GM19239 (cell line): ENCODE data around the gene SLC35B2.

Experiments
- DNase-seq: peaks from one replicate; pipeline ENCODE4 v3.0.0; 2011; ENCODE audit warnings: low spot score; ENCODE audit not compliant: insufficient read length
- FAIRE-seq: peaks from 2 replicates; lab custom pipeline; 2011; peaks lifted over from hg19 to GRCh38; lab: Jason Lieb, UNC

SLC35B2 gene

DNA sequence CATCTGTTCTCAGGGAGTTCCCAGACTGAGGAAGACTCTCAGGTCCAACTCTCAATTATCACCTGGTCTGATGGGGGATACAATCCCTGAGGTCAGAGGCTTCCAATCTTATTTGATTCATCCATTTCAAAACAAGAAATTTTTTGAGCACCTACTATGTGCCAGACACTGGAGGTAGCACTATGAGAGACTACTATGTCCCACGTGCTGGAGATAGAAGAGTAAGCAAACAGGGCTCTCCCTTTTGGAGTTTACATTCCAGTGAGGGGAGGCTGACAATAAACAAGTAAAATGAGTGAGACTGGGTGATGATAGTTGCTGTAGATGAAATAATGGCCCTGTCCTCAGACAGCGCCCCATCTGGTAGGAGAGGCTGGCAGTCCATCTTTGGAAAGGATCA is 29.4 kb upstream of the SLC35B2 start:
- DNase-seq, result no peak
- FAIRE-seq, result no peak

DNA sequence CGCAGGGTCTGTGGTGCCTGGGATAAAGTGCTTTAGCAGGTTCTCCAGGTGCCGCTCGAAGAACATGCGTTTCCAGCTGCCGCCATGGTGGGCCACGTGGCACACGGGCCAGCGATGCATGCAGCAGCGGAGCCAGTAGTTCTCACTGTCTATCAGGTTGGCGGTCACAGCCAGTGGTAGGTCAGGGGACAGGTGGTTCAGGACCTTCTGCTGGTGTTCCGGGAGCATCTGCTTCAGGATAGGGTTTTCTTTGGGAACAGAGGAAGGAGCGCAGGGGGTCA is 28.9 kb upstream of the SLC35B2 start:
- DNase-seq, result no peak
- FAIRE-seq, result no peak

DNA sequence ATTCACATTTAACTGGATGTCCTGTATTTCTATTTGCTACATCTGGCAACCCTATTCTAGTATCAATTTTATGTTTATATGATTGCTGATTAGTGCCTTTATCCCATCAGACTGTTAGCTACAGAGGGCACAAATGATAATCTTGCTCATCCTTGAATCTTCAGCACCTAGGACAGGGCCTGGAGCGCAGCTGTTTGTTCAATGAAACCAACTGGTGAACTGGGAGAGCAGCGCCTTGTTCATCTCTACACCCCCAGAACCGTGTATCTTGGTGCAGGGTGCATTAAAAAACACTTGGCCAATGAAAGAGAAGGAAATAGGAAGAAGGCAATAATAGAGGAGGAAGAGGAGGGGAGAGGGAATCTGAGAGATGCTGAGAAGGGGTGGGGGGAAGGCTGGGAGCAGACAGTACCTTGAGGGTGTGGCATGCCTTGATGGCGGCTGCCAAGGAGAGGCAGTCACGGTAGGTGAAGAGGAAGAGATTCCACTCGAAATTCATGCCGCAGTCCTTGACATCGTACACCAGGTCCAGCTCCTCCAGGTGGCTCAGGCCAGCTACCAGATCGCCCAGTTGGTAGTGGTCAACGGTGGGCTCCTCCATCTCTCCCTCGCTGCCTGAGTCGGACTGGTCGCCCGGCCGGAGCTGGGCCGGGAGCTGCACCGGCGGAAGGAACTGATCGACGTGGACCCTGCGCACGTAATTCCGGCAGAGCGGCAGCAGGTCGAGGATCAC is 28.4 kb upstream of the SLC35B2 start:
- no peak for DNase-seq
- FAIRE-seq, result no peak

DNA sequence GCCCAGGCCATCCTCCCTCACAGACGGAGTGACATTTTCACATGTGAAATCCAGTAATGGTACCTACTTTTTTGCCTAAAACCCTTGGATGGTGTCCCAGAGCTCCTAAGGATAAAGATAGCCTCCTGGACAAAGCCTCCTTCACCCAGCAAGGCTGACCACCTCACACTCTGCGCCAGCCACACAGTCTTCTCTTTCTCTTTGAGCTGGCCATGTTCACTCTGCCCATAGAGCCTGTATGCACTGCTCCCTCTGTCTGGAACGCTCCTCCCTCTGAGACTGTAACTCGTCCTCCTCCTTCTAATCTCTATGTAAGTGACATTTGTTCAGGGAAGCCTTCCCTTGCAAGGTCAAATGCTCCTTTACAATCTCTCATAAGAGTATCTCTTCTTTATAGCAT is 27.5 kb upstream of the SLC35B2 start:
- no peak for FAIRE-seq
- no peak for DNase-seq

DNA sequence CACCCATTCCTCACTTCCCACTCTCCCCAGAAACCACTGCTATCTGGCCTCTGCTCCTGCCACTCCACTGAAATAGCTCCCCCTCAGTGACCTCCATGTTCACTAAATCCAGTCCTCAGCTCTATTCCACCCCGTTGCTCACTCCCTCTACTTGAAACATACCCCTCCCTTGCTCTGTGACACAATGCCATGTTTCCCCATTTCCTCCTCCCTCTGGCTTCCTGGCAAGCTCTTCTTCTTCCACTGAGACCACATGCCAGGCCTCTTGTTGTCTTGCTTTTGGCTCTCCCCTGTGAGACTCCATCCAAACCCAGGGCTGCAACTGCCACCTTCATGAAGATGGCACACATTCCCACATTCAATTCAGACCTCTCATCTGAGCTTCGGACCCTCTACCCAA is 26.8 kb upstream of the SLC35B2 start:
- no peak for DNase-seq

DNA sequence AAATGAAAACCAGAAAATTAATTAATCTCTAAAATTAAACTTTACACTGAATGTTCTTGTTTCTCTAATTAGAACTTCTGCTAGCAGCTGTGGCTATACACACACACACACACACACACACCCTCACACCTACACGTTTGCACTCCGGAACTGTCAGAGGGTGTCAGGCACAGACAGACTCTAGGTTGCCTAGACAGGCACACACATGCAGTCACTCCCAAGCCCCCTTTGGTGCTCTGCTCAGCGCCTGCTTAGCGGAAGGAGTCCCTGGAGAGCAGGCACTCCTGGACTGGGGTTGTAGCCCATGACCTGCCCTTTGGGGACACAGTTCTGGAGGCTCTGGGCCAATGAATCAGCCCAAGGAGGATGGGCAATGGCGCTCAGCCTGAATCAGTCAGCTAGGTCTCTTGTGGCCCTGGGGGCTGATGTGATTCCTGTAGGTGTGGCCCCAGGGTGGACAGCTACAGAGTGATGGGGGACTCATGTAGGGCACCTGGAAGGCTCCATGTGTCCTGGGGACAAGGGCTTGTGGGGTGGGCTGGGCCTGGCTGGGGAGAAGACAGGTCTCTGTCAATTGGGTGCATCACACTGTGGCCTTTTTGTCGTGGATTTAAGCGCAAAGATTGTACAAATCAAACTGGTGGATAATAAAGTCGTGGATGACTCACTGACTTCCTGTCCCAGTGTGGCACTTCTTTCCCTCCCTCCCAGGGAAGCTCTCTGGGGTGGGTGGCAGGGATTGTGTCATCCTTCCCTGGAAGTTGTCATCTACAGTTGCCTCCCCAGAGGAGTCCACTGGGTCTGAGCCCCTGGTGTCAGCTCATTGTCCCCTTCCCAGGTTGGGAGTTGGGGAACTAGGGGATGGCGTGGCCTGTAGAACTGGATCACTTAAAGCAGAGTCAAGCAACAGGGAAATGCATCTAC is 21.7 kb upstream of the SLC35B2 start:
- FAIRE-seq (no peak), DNase-seq (no peak)

More for the DNA sequence above, 26.8 kb upstream of the SLC35B2 start:
- no peak for FAIRE-seq

DNA sequence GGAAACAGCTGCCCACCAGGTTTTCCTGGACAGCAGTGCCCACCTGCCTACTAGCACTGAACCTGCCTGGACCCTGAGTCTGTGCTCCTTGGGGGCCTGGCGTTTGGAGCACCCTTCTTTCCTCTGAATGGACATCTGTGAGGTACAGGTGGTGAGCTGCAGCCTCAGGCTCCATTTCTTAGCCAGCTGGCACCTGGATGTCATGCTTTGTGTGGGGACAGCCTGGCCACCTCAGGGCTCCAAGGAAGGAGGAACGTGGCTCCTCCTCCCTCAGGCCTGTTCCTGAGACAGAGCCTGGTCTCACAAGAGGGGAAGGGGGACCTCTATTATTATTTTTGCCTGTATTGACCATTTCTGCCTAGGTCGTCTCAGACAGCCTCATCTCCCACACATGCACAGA is 21.0 kb upstream of the SLC35B2 start:
- FAIRE-seq (no peak), DNase-seq (no peak)

DNA sequence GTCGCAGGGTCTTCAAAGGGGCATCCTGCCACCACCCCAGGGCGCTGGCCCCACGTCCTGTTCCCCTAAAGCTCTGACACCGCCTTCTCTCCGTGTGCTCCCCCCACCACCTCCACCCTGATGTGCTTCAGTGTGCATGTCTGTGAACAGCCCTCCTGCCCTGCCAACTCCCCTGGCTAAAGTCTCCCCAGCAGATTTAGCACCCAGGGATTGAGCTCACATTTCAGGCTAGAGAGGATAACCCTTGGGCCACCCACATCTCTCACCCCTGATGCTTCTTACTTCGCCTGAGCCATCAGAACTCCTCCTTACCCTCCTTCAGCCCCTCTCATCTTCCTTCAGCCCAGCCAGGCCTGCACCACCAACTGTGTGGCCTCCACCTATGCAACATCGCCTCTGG is 20.4 kb upstream of the SLC35B2 start:
- FAIRE-seq, result no peak
- DNase-seq, result no peak

DNA sequence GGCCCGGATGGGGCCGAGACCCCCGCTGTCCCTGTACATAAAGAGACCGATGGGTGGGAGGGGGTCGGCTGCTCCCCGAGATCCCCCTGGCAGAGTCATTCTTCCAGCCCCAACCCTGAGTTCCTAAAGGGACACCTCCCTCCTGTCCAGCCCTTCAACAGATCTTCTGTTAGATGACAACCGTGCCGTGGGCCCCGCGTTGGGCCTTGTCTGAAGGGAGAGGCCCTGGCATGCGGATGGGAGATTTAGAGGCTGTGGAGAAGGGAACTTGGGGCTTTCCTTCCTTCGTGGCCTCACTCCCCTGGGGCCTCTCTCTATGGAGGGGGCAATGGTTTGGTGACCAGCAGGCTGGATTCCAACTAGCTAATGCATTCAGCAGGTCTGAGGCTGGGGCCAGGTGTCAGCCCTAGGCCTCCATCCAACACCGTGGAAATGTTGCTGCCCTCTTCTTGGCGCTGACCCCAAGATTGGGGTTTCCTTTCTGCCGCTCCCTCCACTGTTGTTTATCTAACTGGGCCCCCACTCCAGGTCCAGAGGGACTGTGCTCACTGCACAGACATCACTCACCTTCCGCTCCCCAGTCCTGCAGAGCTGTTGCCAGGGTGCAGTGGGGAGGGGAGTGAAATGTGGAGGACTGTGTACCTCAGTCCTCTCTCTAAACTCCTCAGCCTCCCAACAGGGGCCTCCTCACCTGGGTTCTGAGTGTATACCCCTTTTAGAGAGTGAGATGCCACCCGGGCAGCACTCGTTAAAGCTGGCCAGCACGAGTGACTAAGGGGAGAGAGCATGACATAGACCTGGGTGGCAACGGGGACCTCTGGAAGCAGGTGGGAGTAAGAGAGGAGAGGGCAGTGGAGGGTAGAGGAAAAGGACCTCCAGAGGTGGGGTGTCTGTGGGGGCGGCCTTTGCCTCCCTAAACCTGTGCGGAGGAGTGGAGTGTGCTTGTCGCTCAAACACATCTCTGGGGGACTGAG is 19.6 kb upstream of the SLC35B2 start:
- FAIRE-seq (no peak), DNase-seq (no peak)

DNA sequence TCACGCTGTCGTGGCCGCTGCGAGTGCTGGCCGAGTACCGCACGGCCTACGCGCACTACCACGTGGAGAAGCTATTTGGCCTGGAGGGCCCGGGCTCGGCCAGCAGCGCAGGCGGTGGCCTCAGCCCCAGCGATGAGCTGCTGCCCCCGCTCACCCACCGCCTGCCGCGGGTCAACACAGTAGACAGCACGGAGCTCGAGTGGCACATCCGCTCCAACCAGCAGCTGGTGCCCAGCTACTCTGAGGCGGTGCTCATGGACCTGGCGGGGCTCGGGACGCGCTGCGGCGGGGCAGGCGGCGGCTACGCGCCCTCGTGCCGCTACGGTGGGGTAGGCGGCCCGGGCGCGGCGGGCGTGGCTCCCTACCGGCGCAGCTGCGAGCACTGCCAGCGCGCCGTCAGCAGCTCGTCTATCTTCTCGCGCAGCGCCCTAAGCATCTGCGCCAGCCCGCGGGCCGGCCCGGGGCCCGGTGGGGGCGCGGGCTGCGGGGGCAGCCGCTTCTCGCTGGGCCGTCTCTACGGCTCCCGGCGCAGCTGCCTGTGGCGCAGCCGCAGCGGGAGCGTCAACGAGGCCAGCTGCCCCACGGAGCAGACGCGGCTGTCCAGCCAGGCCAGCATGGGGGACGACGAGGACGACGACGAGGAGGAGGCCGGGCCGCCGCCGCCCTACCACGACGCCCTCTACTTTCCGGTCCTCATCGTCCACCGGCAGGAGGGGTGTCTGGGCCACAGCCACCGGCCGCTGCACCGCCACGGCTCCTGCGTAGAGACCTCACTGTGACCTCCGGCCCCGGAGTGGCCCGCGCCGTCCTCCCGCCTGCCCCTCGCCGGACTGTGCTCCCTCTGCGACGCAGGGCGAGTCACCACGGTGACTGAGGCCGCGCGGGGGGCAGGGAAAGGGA is 18.7 kb upstream of the SLC35B2 start:
- no peak for DNase-seq
- no peak for FAIRE-seq

DNA sequence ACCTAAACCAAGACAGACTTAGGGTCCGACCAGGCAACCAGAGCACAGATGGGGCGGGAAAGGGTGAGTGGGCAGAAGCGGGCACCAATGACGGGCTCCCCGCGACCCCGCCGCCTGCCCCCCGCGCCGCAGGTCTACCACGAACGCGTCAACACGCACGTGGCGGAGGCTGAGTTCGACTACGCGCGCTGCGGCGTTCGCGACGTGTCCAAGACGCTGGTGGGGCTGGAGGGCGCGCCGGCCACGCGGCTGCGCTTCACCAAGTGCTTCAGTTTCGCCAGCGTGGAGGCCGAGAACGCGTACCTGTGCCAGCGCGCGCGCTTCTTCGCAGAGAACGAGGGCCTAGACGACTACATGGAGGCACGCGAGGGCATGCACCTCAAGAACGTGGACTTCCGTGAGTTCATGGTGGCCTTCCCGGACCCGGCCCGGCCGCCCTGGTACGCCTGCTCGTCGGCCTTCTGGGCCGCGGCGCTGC is 18.0 kb upstream of the SLC35B2 start:
- FAIRE-seq (no peak), DNase-seq (no peak)

DNA sequence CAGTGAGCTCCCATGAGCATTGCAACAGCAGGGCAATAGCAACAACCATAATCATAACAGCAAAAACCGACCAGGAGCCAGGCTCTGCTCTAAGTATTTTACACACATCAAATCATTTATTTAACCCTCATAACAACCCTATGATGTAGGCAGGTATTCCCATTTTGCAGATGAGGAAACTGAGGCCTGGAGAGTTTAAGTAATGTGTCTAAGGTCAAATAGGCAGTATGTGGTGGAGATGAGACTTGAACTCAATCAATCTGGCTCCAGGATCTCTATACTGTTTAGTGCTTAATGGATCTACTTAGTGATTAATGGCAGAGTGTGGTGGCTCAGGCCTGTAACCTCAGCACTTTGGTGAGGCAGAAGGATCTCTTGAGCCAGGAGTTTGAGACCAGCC is 16.3 kb upstream of the SLC35B2 start:
- DNase-seq (no peak), FAIRE-seq (no peak)

DNA sequence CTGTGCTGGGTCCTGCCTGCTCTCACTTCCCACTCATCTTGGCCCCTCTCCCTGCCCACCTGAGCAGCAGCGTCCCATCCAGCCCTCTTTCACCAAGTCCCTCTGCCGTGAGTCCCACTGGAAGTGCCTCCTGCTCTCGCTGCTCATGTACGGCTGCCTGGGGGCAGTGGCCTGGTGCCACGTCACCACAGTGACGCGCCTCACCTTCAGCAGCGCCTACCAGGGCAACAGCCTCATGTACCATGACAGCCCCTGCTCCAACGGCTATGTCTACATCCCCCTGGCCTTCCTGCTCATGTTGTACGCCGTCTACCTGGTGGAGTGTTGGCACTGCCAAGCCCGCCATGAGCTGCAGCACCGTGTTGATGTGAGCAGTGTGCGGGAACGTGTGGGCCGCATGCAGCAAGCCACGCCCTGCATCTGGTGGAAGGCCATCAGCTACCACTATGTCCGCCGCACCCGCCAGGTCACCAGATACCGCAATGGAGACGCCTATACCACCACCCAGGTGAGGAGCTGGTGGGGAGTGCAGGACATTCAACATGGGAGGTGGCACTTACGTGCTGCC is 15.8 kb upstream of the SLC35B2 start:
- FAIRE-seq, result no peak

DNA sequence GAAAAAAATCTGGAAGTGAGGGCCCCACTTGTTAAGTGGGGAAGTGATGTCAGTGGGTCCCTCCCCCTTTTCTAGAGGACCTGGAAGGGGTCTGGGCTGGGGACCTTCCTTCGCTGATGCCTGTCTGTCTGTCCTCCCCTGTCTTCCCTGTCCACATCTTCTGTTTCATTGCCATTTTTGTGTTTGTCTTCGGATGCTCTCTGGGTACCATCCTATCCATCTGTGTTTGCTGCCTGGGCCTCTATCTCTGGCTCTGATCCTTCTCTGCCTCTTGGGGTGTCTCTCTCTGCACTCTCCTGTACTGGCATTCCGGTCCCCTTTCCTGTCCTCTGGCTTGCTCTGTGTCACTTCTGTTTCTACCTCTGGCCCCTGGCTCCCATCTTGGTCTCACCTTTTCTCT is 15.2 kb upstream of the SLC35B2 start:
- no peak for FAIRE-seq

More for the DNA sequence above, 15.8 kb upstream of the SLC35B2 start:
- DNase-seq, result no peak

DNA sequence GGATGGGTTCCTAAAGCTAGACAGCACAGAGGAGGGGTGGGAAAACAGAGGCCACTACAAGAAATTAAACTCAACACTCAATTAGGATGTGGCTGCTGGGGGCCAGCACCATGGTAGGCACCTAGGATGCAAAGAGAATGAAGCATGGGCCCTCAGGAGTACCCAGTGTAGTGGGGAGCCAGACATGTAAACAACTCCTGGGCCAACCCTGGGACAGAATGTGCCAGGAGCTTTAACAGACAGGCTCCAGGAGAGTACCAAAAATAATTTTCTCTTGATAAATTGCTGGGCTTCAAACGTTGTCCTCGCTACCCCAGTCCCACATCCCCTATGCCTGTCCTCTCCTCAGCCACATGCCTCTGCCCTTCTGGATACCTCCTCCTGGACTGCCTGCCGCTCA is 14.6 kb upstream of the SLC35B2 start:
- FAIRE-seq, result no peak
- no peak for DNase-seq

More for the DNA sequence above, 15.2 kb upstream of the SLC35B2 start:
- DNase-seq, result no peak

DNA sequence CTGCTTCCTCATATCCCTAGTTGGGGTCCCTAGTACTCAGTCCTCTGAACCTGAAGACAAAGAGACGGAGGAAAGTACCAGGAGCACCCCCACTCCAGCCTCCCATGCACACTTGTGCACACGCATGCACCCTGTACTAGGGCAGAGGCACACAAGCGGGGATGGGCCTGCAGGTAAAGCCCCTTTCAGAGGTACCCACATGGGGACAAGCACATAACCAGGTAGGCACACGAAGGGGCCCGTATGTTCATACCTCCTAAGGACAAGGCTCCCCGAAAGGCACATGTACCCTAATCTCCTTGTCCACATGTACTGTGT is 14.0 kb upstream of the SLC35B2 start:
- FAIRE-seq, result no peak
- DNase-seq, result no peak

DNA sequence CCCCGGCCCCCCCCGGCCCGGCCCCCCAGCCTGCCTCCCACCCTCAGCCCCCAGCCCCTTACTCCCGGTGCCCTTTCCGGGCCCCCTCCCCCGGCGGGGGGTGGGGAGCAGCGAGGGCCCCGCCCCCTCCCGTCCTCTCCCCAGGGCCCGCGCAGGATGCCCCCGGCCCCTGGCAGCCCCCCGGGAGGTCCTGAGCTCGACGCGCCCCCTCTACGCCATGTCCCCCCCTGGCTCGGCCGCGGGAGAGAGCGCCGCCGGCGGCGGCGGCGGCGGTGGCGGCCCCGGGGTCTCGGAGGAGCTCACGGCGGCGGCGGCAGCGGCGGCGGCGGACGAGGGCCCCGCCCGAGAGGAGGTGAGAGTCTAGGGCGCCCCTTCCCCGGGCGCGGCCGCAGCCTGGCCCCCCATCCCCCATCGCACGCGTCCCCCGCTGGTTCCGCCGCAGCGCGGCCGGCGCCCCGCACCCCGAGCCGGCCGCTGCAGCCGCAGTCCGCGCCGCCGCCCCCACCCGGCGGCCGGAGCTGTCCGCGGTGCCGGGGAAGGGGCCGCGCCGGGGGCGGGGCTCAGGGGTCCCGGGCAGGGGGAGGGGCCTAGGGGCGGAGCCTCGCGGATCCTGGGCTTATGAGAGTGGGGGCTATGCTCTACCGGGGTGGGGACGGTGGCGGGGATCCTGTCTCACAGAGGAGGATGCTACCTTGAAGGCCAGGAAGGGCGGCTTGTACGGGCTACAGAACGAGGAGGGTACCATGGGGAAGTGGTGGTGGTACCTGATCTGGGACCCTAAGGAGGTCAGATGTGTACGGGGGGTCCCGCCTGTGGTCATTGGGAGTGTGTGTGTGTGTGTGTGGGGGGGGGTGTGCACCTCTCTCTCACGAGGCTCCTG is 13.4 kb upstream of the SLC35B2 start:
- DNase-seq (no peak), FAIRE-seq (no peak)

DNA sequence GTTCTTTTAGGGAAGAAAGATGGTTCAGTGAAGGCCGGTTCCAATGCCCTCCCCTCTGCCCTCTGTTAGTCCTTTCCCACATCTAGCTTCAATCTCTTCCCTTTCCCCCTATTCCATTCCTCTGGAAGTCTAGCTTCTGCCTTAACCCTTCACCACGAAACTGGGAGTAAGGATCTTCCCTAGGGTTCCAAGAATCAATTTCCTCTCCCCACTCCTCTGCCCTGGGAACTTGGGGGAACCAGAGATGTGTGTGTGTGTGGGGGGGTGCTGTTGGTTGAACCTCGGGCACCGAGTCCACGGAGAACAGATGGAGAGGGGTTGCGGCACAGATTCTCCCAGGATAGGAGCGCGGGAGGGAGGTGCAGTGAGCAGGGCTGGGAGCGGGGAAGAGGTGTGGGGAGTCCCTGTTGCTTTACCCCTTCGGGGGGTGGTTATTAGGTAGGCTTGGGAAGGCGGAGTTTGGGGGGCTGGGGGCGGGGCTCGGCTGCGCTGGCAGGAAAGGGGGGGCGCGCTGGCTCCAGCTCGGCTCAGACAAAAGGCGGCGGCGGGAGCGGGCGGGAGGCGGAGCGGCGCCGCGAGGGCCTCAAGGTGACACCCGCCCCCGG is 12.7 kb upstream of the SLC35B2 start, which contains the start of gene TMEM151B:
TSS of gene TMEM151B (plus strand) at position 530 of the 605 bp plus-strand sequence. CDS start 293 bp downstream, outside the sequence.
- FAIRE-seq (no peak), DNase-seq (no peak)
